GM12892 (cell line): ENCODE results near the gene CAMTA1.

Experiments used
- POLR2A ChIP-seq: IDR thresholded peaks from 2 replicates; pipeline ENCODE4 v1.6.1; 2011; ENCODE audit warnings: low read depth, low read length, control low read depth
- TAF1 ChIP-seq: IDR thresholded peaks from 2 replicates; pipeline ENCODE4 v1.6.1; 2011; ENCODE audit warnings: low read depth, mild to moderate bottlenecking, control low read depth, low read length, borderline replicate concordance

DNA sequence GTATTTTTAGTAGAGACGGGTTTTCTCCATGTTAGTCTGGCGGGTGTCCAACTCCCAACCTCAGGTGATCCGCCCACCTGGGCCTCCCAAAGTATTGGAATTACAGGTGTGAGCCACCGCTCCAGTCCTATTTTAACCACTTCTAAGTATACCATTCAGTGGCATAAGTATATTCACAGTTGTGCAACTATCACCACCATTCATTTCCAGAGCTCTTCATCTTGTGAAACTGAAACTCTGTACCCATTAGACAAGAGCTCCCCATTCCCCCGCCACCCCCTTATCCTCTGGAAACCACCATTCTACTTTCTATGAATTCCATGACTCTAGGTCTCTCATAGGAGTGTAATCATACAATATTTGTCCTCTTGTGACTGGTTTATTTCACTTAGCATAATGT is 40.2 kb upstream of the CAMTA1 start:
- TF ChIP-seq POLR2A (no peak), TAF1 (no peak)
